Fibroblast of the aortic adventitia (primary cell): Measurements from ENCODE around the gene OR2V1. TPM values are rescaled to one million over a fixed set of nuclear protein-coding genes. Genes with fewer than 3 reads are reported as not detected.
"Not testable (repeated sequence)": the region's sequence is repeated elsewhere in the genome, so short reads cannot be mapped to it uniquely, and the experiment has no call there.

Experiments used
- DNase-seq: peaks from one replicate; pipeline ENCODE4 v3.0.0-alpha.2; 2010; ENCODE audit warnings: low read depth
- H3K4me3 ChIP-seq: 2 replicates; pipeline ENCODE4 v1.5.1; 2011; ENCODE audit warnings: low read depth, mild to moderate bottlenecking, control low read depth, low read length, moderate library complexity
- CTCF ChIP-seq: IDR thresholded peaks from 2 replicates; pipeline ENCODE4 v1.5.1; 2011; ENCODE audit warnings: mild to moderate bottlenecking, low read length, control low read depth, inconsistent platforms; ENCODE audit not compliant: insufficient read depth
- total RNA-seq: library from RNA; depleted of rRNA; stranded (reverse); fragments of >200 nt; gene quantifications from 2 replicates; pipeline ENCODE4 v1.2.3, GENCODE V29; 2012; ENCODE audit warnings: low replicate concordance

OR2V1 gene
- total RNA-seq, 1 donor = not detected

GRCh38 chr5:181109489-181110013 is 21.4 kb downstream of the OR2V1 start:
- no peak for DNase-seq
- H3K4me3 ChIP-seq = no peak overlapping the region
- no peak for TF ChIP-seq CTCF

GRCh38 chr5:181108578-181109165 is 22.3 kb downstream of the OR2V1 start:
- TF ChIP-seq CTCF = no peak
- DNase-seq = no peak
- no peak overlapping the region for H3K4me3 ChIP-seq

- TF ChIP-seq CTCF = no peak
- no peak for DNase-seq
- H3K4me3 ChIP-seq = no peak overlapping the region
These were observed 23.3 kb downstream of the OR2V1 start for GRCh38 chr5:181107699-181108098.

GRCh38 chr5:181105391-181106025 is 25.5 kb downstream of the OR2V1 start:
- DNase-seq = no peak
- TF ChIP-seq CTCF = no peak
- no peak overlapping the region for H3K4me3 ChIP-seq

- not testable (repeated sequence) for H3K4me3 ChIP-seq, DNase-seq
These were observed 26.2 kb downstream of the OR2V1 start for GRCh38 chr5:181104606-181105390.

- H3K4me3 ChIP-seq, DNase-seq: not testable (repeated sequence)
These were observed 26.8 kb downstream of the OR2V1 start for GRCh38 chr5:181104259-181104568.

- not testable (repeated sequence) for H3K4me3 ChIP-seq, DNase-seq
These were observed 28.9 kb downstream of the OR2V1 start for GRCh38 chr5:181101930-181102674.

- not testable (repeated sequence) for DNase-seq, H3K4me3 ChIP-seq
These were observed 29.8 kb downstream of the OR2V1 start for GRCh38 chr5:181101030-181101641.
